ENCODE results near the gene ESAM.
A peak's percentile ranks its signal among the peaks of the same experiment; 100 is the strongest.

DNA sequence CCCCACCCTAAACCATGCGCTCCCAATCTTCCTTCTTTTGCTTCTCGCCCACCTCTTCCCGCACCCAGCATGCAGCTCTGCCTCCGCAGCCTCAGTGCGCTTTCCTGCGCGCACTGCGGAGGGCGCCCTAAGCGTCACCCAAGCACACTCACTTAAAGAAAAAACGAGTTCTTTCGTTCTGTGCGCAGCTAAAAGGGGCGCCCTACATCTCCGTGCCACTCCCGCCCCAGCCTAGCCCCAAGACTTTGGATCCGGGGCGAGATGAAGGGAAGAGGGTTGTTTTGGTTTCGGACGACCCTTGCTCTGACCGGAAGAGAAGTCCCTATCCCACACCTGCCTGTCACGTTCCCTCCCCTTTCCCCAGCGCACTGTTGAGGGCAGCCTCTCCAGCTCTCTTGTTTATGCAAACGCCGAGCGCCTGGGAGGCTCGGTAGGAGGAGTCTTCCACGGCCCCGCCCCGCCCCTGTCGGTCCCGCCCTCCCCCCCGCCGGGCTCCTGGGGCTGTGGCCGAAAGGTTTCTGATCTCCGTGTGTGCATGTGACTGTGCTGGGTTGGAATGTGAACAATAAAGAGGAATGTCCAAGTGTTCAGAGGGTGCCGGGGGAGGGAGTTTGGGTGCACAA is 15.4 kb downstream of the ESAM start:
- TF ChIP-seq CTCF (conservative IDR thresholded peaks at IDR 0.05; ENCODE audit: low read depth in 2 of 2) (peak; percentile 60 to 81), NANOG (IDR thresholded peaks at IDR 0.05; ENCODE audit: borderline replicate concordance) (no peak), POLR2AphosphoS5 (IDR thresholded peaks at IDR 0.05; ENCODE audit: low read depth) (no peak; the same call in 1 of the 2 replicates), EZH2 (IDR thresholded peaks at IDR 0.05; ENCODE audit: low read depth, unreplicated experiment) (peak; percentile 52), CREB1 (CRISPR knock-in tag; IDR thresholded peaks at IDR 0.05; ENCODE audit: low read depth) (no peak), EZH2phosphoT487 (IDR thresholded peaks at IDR 0.05; ENCODE audit: unreplicated experiment) (no peak), ZNF114 (CRISPR knock-in tag; IDR thresholded peaks at IDR 0.05) (no peak)
- TF ChIP-seq, protein P1, sequence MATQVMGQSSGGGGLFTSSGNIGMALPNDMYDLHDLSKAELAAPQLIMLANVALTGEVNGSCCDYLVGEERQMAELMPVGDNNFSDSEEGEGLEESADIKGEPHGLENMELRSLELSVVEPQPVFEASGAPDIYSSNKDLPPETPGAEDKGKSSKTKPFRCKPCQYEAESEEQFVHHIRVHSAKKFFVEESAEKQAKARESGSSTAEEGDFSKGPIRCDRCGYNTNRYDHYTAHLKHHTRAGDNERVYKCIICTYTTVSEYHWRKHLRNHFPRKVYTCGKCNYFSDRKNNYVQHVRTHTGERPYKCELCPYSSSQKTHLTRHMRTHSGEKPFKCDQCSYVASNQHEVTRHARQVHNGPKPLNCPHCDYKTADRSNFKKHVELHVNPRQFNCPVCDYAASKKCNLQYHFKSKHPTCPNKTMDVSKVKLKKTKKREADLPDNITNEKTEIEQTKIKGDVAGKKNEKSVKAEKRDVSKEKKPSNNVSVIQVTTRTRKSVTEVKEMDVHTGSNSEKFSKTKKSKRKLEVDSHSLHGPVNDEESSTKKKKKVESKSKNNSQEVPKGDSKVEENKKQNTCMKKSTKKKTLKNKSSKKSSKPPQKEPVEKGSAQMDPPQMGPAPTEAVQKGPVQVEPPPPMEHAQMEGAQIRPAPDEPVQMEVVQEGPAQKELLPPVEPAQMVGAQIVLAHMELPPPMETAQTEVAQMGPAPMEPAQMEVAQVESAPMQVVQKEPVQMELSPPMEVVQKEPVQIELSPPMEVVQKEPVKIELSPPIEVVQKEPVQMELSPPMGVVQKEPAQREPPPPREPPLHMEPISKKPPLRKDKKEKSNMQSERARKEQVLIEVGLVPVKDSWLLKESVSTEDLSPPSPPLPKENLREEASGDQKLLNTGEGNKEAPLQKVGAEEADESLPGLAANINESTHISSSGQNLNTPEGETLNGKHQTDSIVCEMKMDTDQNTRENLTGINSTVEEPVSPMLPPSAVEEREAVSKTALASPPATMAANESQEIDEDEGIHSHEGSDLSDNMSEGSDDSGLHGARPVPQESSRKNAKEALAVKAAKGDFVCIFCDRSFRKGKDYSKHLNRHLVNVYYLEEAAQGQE (IDR thresholded peaks at IDR 0.05; ENCODE audit: unreplicated experiment): no peak
- TF ChIP-seq, protein P2, sequence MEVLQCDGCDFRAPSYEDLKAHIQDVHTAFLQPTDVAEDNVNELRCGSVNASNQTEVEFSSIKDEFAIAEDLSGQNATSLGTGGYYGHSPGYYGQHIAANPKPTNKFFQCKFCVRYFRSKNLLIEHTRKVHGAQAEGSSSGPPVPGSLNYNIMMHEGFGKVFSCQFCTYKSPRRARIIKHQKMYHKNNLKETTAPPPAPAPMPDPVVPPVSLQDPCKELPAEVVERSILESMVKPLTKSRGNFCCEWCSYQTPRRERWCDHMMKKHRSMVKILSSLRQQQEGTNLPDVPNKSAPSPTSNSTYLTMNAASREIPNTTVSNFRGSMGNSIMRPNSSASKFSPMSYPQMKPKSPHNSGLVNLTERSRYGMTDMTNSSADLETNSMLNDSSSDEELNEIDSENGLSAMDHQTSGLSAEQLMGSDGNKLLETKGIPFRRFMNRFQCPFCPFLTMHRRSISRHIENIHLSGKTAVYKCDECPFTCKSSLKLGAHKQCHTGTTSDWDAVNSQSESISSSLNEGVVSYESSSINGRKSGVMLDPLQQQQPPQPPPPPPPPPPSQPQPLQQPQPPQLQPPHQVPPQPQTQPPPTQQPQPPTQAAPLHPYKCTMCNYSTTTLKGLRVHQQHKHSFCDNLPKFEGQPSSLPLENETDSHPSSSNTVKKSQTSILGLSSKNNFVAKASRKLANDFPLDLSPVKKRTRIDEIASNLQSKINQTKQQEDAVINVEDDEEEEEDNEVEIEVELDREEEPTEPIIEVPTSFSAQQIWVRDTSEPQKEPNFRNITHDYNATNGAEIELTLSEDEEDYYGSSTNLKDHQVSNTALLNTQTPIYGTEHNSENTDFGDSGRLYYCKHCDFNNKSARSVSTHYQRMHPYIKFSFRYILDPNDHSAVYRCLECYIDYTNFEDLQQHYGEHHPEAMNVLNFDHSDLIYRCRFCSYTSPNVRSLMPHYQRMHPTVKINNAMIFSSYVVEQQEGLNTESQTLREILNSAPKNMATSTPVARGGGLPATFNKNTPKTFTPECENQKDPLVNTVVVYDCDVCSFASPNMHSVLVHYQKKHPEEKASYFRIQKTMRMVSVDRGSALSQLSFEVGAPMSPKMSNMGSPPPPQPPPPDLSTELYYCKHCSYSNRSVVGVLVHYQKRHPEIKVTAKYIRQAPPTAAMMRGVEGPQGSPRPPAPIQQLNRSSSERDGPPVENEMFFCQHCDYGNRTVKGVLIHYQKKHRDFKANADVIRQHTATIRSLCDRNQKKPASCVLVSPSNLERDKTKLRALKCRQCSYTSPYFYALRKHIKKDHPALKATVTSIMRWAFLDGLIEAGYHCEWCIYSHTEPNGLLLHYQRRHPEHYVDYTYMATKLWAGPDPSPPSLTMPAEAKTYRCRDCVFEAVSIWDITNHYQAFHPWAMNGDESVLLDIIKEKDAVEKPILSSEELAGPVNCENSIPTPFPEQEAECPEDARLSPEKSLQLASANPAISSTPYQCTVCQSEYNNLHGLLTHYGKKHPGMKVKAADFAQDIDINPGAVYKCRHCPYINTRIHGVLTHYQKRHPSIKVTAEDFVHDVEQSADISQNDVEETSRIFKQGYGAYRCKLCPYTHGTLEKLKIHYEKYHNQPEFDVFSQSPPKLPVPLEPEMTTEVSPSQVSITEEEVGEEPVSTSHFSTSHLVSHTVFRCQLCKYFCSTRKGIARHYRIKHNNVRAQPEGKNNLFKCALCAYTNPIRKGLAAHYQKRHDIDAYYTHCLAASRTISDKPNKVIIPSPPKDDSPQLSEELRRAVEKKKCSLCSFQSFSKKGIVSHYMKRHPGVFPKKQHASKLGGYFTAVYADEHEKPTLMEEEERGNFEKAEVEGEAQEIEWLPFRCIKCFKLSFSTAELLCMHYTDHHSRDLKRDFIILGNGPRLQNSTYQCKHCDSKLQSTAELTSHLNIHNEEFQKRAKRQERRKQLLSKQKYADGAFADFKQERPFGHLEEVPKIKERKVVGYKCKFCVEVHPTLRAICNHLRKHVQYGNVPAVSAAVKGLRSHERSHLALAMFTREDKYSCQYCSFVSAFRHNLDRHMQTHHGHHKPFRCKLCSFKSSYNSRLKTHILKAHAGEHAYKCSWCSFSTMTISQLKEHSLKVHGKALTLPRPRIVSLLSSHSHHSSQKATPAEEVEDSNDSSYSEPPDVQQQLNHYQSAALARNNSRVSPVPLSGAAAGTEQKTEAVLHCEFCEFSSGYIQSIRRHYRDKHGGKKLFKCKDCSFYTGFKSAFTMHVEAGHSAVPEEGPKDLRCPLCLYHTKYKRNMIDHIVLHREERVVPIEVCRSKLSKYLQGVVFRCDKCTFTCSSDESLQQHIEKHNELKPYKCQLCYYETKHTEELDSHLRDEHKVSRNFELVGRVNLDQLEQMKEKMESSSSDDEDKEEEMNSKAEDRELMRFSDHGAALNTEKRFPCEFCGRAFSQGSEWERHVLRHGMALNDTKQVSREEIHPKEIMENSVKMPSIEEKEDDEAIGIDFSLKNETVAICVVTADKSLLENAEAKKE (CRISPR knock-in tag; IDR thresholded peaks at IDR 0.05): no peak

Measured in GM23338 (cell line).